HG03025 (cell line): ENCODE measurements around the gene AMBRA1.
"Not testable (repeated sequence)": the region's sequence is repeated elsewhere in the genome, so short reads cannot be mapped to it uniquely, and the experiment has no call there.

Source experiments
- ATAC-seq: cut with Tn5 transposase; IDR thresholded peaks from one replicate; pipeline ENCODE4 v1.9.1; 2021; ENCODE audit warnings: mild to moderate bottlenecking, moderate library complexity; ENCODE audit not compliant: unreplicated experiment, low FRiP score

The AMBRA1 gene

GRCh38 chr11:46387919-46388618 lies 205.8 kb downstream of the AMBRA1 start:
- no peak for ATAC-seq

DNA sequence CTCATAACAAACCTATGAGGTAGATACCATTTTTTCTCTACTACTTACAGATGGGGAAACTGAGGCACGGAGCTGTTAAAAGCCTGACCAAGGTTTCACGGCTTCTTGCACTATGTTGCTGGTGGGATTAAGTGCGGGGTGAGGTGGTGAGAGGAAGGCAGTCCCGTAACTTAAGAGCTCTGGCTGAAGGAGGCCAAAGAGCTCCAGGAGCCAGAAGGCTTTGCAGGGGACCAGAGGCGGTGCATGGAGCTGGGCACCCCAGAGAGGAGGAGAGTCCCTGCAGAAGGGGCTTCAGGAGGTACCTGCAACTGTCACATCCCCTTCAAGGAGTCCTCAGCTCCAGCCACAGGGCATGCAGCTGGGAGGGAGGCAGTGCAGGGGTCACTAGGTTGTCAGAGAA lies 206.4 kb downstream of the AMBRA1 start:
- no peak for ATAC-seq

GRCh38 chr11:46386674-46387073 lies 207.1 kb downstream of the AMBRA1 start:
- no peak for ATAC-seq

DNA sequence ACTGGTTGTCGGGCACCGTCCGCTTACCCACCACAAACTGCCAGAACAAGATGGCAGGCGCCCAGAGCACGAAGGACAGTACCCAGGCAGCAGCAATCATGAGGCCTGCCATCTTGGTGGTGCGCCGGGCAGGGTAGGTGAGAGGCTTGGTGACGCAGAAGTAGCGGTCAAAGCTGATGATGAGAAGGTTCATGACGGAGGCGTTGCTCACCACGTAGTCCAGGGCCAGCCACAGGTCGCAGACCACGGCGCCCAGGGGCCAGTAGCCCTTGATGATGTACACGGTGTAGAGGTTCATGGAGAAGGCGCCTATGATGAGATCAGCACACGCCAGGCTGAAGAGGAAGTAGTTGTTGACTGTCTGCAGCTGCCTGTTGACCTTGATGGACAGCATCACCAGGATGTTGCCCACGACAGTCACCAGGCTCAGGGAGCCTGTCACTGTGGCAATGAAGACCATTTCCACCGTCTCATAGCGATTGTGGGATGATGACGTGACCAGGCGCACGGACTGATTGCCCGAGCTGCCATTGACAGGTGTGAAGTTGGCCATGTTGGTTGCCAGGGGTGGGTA lies 207.7 kb downstream of the AMBRA1 start:
- ATAC-seq: no peak

DNA sequence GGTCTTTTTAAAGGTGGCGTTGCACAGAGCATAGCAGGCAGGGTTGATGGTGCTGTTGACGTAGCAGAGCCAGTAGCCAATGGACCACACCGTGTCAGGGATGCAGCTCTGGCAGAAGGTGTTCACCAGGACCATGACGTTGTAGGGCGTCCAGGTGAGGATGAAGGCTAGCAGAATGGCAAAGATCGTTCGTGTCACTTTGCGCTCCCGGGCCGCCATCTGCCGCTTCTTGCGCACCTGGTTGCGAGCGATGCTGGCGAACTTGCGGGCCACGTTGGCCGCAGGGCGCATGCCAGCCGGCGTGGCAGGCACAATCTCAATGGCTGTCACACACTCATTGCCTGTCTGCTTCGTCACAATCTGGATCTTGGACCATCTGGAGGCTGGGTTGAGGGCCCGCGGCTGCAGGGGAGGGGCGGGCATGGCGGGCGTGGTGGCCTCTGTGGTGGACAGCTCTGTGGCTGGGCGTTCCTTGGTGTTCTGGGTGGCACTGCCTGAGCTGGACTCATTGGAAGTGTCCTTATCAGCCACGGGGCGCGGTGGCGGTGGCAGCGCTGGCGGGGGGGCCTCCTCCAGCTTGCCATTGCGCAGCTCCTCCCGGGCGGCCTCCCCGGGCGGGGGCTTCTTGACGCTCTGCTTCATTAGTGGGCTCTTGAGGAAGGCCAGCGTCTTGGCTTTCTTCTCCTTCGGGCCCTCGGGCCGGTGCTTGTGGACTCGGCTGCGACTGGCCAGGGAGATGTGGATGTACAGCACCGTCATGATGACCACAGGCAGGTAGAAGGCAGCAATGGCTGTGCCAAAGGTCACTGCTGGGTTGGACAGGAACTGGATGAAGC lies 208.4 kb downstream of the AMBRA1 start:
- ATAC-seq: no peak

DNA sequence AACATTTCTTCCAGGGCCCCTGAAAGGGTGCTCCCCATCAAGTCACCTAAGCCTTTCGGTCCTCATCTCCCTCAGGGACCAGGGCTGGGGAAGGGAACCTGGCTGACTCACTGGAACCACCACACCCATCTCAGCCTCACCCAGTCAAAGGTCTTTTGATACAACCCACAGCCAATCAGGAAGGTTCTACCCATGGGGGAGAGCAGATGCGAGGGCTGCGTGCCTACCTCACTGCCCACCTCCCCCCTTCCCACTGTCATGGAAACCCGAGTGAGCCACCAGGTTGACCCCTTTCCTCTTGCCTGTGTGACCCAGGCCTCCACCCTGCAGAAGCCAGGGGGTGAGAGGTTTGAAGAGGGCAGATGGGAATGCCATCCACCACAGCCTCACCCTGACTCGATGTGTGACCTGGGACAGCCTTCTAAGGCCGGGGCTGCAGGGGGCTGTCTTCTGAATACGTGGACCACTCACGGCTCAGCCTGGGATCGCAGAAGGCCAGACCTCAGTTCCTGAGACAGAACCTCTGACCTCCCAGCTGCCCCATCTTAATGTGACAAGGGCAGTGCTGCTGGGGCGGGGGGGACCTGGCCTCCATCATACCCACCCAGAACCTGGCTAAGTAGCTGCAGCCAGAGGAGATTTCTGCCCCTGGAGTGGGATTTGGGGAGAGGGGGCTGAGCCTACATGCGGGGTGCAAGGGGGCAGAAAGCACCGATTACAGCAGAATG lies 209.7 kb downstream of the AMBRA1 start:
- ATAC-seq: no peak

GRCh38 chr11:46383404-46383758 lies 210.4 kb downstream of the AMBRA1 start:
- no peak for ATAC-seq

GRCh38 chr11:46382646-46383403 lies 211.0 kb downstream of the AMBRA1 start:
- ATAC-seq: no peak

DNA sequence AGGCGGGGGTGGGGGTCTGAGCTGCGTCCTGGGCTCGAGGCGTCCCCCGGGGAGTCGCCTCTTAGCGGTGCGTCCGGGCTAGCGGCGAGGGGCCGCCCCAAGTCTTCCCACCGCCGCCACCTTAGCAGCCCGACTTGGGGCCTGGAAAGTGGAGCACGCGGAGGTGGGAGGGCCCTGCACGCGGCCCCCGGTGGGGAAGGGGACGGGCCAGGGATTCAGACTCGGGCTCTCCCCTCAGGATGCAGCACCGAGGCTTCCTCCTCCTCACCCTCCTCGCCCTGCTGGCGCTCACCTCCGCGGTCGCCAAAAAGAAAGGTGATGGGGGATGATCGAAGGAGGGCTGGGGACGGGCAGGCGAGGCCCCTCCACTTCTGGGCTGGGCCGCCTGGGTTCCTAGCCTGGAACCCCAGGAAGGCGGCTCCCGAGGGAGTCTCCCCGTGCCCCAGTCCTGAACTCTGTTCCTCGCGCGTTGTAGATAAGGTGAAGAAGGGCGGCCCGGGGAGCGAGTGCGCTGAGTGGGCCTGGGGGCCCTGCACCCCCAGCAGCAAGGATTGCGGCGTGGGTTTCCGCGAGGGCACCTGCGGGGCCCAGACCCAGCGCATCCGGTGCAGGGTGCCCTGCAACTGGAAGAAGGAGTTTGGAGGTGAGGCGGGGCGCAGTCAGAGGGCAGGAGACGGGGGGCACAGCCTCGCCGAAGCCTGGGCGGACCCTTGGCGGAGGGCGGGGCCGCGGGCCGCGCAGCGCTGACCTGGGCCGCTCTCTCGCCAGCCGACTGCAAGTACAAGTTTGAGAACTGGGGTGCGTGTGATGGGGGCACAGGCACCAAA lies 211.8 kb downstream of the AMBRA1 start:
- no peak for ATAC-seq

GRCh38 chr11:46381048-46381818 lies 212.6 kb downstream of the AMBRA1 start, which contains the start of gene MDK:
MDK (plus strand) TSS chr11:46381669; CDS start chr11:46382058, 389 bp downstream.
- no peak for ATAC-seq

- ATAC-seq: no peak
Observed at GRCh38 chr11:46380340-46381047, 213.3 kb downstream of the AMBRA1 start.

DNA sequence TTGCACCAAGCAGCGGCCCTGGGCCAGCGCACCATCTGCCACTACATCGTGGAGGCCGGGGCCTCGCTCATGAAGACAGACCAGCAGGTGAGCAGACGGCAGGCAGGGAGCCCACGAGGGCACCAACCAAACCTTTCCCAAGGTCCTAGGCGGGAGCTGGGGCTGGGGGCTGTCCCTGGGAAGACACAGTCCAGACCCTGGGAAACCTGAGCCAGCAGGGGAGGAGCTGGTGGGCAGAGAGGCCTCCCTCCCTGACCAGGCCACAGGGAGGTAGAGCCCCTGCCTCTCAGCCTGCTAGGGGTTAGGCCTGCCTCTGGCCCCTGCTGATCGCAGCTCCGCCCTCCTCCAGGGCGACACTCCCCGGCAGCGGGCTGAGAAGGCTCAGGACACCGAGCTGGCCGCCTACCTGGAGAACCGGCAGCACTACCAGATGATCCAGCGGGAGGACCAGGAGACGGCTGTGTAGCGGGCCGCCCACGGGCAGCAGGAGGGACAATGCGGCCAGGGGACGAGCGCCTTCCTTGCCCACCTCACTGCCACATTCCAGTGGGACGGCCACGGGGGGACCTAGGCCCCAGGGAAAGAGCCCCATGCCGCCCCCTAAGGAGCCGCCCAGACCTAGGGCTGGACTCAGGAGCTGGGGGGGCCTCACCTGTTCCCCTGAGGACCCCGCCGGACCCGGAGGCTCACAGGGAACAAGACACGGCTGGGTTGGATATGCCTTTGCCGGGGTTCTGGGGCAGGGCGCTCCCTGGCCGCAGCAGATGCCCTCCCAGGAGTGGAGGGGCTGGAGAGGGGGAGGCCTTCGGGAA lies 214.1 kb downstream of the AMBRA1 start:
- not testable (repeated sequence) for ATAC-seq

- ATAC-seq: no peak
Observed at GRCh38 chr11:46378811-46379481, 214.9 kb downstream of the AMBRA1 start.

GRCh38 chr11:46378296-46378695 lies 215.5 kb downstream of the AMBRA1 start:
- ATAC-seq: no peak

DNA sequence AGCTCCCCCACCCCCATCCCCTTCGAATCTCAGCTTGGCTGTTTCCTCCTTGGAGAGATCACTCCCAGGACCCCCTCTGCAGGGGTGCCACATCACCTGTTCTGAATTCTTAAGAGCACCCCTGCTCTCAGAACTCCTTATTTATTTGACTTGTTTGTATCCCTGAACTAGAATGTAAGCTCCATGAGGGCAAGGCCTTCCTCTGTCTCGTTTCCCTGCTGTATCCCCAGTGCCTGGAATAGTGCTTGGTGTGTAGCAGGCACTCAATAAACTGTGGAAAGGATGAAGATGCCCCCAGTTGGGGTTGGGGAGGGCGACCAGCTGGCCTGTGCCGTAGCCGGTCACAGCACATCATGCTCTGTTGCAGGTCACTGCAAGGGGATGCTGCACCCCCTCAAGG lies 216.0 kb downstream of the AMBRA1 start:
- no peak for ATAC-seq

DNA sequence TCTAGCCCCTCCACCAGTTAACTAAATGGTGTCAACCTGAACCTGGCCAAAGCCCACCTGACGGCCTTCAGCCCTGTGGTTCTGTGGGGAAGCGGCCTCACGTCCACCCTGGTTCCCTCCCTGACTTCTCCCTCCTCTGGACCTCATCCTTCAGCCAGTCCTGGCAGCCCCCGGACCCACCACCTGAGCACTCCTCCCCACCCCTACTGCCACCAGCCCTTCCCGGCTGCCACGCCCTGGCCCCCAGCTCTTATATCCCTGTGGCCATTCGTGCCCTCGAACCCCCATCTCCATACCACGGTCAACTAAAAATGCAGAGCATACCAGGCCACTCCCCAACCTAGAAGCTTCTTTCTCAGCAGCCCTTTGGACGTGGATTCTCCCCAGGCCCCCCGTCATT lies 216.5 kb downstream of the AMBRA1 start:
- ATAC-seq: no peak
